IPS-18a (cell line): ENCODE results near the gene KCNH2.

Experiments
- H3K27ac ChIP-seq: one replicate; pipeline ENCODE4 v1.5.1; 2013; ENCODE audit warnings: low read length
- H3K27me3 ChIP-seq: one replicate; pipeline ENCODE4 v1.6.1; 2013; ENCODE audit warnings: mild to moderate bottlenecking, low read length; ENCODE audit not compliant: control insufficient read depth, insufficient read depth
- H3K36me3 ChIP-seq: one replicate; pipeline ENCODE4 v1.6.1; 2013; ENCODE audit warnings: low read depth, low read length; ENCODE audit not compliant: control insufficient read depth
- H3K4me1 ChIP-seq: one replicate; pipeline ENCODE4 v1.6.1; 2013; ENCODE audit warnings: low read depth, low read length; ENCODE audit not compliant: control insufficient read depth
- H3K4me3 ChIP-seq: one replicate; pipeline ENCODE4 v1.5.1; 2013; ENCODE audit warnings: low read length
- H3K9ac ChIP-seq: one replicate; pipeline ENCODE4 v1.6.1; 2013; ENCODE audit warnings: mild to moderate bottlenecking, low read length, moderate library complexity
- H3K9me3 ChIP-seq: one replicate; pipeline ENCODE4 v1.6.1; 2013; ENCODE audit warnings: low read depth, low read length; ENCODE audit not compliant: control insufficient read depth

The KCNH2 gene

GRCh38 chr7:150969475-150969874 lies 8.6 kb downstream of the KCNH2 start:
- Histone ChIP-seq H3K27me3 (no peaks in the 10 kb centered on the region), H3K4me1 (peaks cover 18% of the 10 kb centered on the region), H3K9me3 (no peaks in the 10 kb centered on the region), H3K36me3 (no peaks in the 10 kb centered on the region), H3K4me3 (no peak overlapping the region), H3K27ac (no peak overlapping the region), H3K9ac (no peak overlapping the region)

DNA sequence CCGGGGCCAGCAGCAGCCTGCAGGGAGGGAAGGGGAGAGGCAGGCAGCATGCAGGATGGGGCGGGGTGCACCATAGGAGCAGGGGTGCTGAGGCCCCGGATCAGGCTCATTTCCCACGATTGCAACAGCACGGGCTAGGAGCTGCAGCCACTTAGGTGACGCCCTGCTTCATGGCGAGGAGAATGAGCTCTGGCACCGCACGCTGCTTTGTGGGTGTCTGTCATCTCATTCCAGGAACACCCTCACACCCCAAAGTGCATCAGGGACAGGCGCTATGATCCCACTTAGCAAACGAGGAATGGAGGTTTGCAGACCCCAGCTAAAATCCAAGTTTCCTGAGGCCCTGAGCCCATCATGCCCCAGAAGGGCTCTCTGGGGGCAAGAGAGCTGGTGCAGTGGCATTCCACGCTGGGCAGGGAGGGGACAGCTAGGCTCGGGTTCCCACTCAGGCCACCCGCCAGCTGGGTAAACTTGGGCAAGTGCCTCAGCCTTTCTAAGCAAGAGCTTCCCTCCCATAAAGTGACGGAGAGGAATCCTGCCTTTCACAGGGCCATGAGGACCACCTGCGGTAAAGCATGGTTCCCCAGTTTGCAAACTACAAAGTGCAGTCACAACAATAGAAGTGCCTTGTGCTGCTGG lies 9.3 kb downstream of the KCNH2 start:
- H3K9me3 ChIP-seq = no peaks in the 10 kb centered on the region
- no peak overlapping the region for H3K27ac ChIP-seq
- H3K4me1 ChIP-seq = peaks cover 14% of the 10 kb centered on the region
- H3K4me3 ChIP-seq = no peak overlapping the region
- H3K27me3 ChIP-seq = no peaks in the 10 kb centered on the region
- no peaks in the 10 kb centered on the region for H3K36me3 ChIP-seq
- no peak overlapping the region for H3K9ac ChIP-seq

- H3K9me3 ChIP-seq = no peaks in the 10 kb centered on the region
- peaks cover 12% of the 10 kb centered on the region for H3K4me1 ChIP-seq
- H3K27ac ChIP-seq = no peak overlapping the region
- no peak overlapping the region for H3K4me3 ChIP-seq
- H3K9ac ChIP-seq = no peak overlapping the region
- no peaks in the 10 kb centered on the region for H3K36me3 ChIP-seq
- no peaks in the 10 kb centered on the region for H3K27me3 ChIP-seq
Measured at GRCh38 chr7:150968056-150968733, 9.9 kb downstream of the KCNH2 start.

- Histone ChIP-seq H3K9me3 (no peaks in the 10 kb centered on the region), H3K4me1 (peaks cover 12% of the 10 kb centered on the region), H3K4me3 (no peak overlapping the region), H3K36me3 (no peaks in the 10 kb centered on the region), H3K27me3 (no peaks in the 10 kb centered on the region), H3K9ac (no peak overlapping the region), H3K27ac (no peak overlapping the region)
Measured at GRCh38 chr7:150967349-150967748, 10.8 kb downstream of the KCNH2 start.

DNA sequence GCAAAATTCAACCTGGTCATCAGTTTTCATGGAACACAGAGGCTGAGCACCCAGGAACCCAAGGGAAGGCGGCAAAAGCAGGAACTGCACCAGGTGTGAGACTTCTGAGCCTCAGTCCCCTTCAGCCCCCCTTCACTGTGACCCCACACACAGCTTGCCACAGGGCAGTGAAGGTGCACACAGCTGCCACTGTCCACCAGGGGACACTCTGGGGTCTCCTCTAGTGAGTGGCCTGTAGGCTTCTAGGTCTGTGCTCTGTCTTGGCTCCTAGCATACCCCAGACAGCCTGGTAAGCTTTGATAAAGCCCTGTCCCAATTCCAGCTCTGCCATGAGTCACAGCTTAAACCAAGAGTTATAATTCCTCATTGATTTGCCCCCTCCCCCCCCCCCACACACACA lies 12.1 kb downstream of the KCNH2 start:
- Histone ChIP-seq H3K9ac (no peak overlapping the region), H3K27ac (no peak overlapping the region), H3K4me3 (no peak overlapping the region), H3K36me3 (no peaks in the 10 kb centered on the region), H3K4me1 (peaks cover 12% of the 10 kb centered on the region), H3K9me3 (no peaks in the 10 kb centered on the region), H3K27me3 (no peaks in the 10 kb centered on the region)

DNA sequence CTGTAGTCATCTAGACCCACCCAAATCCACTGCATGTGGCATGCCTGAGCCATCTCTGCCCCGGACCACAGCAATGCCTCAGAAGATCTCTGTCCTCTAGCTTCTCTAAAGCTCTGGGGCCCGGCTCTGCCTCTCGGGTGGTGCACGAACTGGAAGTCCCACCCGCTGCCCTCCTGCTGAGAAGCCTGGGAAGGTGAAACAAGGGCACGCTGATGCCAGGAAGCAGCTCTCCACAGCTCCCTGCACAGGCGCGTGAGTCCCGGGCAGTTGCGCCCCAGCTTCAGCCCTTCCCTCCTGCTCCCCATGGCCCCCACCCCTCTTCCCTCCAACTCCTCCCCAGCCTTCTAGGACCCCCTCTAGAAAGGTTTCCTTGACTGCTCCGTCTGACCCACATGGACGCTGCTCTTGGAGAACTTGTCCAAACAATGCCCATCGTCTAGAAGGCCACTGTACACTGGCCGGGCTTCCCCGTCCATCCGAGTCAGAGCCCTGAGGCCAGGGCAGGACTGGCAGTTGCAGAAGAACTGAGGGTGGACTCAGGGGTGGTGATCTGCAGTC lies 12.8 kb downstream of the KCNH2 start:
- H3K27ac ChIP-seq = no peak overlapping the region
- no peak overlapping the region for H3K4me3 ChIP-seq
- no peak overlapping the region for H3K9ac ChIP-seq
- H3K4me1 ChIP-seq = peaks cover 12% of the 10 kb centered on the region
- H3K36me3 ChIP-seq = no peaks in the 10 kb centered on the region
- no peaks in the 10 kb centered on the region for H3K9me3 ChIP-seq
- H3K27me3 ChIP-seq = no peaks in the 10 kb centered on the region

- H3K9ac ChIP-seq = no peak overlapping the region
- H3K27me3 ChIP-seq = no peaks in the 10 kb centered on the region
- no peaks in the 10 kb centered on the region for H3K36me3 ChIP-seq
- H3K9me3 ChIP-seq = no peaks in the 10 kb centered on the region
- H3K27ac ChIP-seq = no peak overlapping the region
- no peak overlapping the region for H3K4me3 ChIP-seq
- H3K4me1 ChIP-seq = peaks cover 9% of the 10 kb centered on the region
Measured at GRCh38 chr7:150964593-150965111, 13.5 kb downstream of the KCNH2 start.

GRCh38 chr7:150963707-150964559 lies 14.2 kb downstream of the KCNH2 start:
- Histone ChIP-seq H3K36me3 (no peaks in the 10 kb centered on the region), H3K9ac (no peak overlapping the region), H3K4me3 (no peak overlapping the region), H3K4me1 (peaks cover 2% of the 10 kb centered on the region), H3K9me3 (no peaks in the 10 kb centered on the region), H3K27ac (no peak overlapping the region), H3K27me3 (no peaks in the 10 kb centered on the region)

DNA sequence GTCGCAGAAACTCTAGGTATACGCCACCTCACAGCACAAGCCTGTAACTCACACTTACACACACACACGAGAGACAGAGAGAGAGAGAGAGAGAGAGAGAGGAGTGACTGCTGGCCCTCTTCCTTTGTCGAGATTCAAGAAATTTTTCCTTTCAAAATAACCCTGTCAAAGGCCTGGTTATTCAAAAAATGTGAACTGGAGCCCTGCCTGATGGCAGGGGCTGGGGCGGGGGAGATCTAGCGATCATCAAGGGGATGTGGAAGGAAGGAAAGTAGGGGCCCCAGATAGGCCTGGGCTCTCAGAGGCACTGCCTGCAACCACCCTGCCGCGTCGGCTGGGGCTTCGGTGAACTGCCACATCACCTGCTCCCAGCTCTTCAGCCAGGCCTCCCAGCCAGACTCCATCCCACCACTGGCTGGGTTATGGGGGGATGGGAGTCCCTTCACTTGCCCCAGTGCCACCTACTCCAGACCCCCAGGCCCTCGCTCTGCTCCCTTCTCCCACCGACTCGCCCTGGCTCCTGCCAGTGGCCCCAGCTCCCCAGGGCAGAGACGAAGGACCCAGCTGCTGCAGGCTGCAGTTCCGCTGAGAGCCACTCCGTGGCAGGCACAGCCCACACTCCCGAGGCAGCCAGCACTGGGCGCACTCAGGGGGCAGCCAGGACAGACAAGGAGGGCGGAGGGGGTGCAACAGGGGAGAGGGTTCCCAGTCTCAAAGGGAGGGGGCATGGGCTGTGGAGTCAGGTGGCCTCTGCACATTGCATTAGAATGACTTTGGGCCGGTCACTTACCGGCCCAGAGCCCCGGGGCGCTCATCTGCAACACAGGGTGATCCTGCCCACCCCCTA lies 15.3 kb downstream of the KCNH2 start:
- H3K27ac ChIP-seq = no peak overlapping the region
- no peaks in the 10 kb centered on the region for H3K36me3 ChIP-seq
- no peak overlapping the region for H3K4me3 ChIP-seq
- H3K9me3 ChIP-seq = no peaks in the 10 kb centered on the region
- no peak overlapping the region for H3K9ac ChIP-seq
- H3K4me1 ChIP-seq = no peaks in the 10 kb centered on the region
- H3K27me3 ChIP-seq = no peaks in the 10 kb centered on the region

DNA sequence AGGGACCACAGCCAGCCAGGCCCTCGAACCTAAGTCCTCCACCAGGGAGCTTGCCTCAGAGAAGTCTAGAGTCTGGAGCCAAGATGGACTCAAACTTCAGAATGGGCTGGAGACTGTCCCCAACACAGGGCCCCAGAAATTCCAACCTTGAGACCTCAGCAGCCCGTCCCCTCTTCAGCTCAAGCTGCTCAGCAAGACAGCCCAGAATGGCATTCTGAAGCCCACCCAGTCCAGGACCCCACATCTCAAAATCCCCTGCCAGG lies 15.9 kb downstream of the KCNH2 start:
- H3K4me3 ChIP-seq = no peak overlapping the region
- H3K4me1 ChIP-seq = no peaks in the 10 kb centered on the region
- no peak overlapping the region for H3K9ac ChIP-seq
- no peaks in the 10 kb centered on the region for H3K27me3 ChIP-seq
- no peak overlapping the region for H3K27ac ChIP-seq
- H3K9me3 ChIP-seq = no peaks in the 10 kb centered on the region
- H3K36me3 ChIP-seq = no peaks in the 10 kb centered on the region
